ENCODE measurements around the gene THSD4.

DNA sequence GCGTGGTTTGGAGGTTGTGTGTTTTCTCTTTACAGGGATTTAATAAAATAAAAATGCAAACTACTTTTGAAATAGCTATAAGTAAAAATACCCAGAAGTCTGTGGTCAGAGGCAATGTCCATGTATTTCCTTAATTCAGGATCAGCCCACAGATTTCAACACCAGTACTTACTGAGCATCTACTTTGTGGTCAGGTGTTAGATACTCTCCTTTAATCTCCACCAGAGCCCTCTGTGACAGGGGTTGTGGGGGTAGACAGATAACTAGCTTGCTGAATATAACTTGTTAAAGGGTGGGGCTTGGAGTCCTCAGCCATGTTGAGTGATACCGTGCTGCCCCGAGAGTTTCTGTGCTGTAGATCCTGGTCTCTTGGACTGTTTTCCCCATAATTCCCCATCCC lies 451.0 kb downstream of the THSD4 start:
- TF ChIP-seq EZH2 (optimal IDR thresholded peaks at IDR 0.05; ENCODE audit: low read depth, low read length) (no peak), EZH2phosphoT487 (IDR thresholded peaks at IDR 0.05; ENCODE audit: low read length) (no peak)
- TF ChIP-seq, protein P1, sequence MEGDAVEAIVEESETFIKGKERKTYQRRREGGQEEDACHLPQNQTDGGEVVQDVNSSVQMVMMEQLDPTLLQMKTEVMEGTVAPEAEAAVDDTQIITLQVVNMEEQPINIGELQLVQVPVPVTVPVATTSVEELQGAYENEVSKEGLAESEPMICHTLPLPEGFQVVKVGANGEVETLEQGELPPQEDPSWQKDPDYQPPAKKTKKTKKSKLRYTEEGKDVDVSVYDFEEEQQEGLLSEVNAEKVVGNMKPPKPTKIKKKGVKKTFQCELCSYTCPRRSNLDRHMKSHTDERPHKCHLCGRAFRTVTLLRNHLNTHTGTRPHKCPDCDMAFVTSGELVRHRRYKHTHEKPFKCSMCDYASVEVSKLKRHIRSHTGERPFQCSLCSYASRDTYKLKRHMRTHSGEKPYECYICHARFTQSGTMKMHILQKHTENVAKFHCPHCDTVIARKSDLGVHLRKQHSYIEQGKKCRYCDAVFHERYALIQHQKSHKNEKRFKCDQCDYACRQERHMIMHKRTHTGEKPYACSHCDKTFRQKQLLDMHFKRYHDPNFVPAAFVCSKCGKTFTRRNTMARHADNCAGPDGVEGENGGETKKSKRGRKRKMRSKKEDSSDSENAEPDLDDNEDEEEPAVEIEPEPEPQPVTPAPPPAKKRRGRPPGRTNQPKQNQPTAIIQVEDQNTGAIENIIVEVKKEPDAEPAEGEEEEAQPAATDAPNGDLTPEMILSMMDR (IDR thresholded peaks at IDR 0.05; ENCODE audit: low read length) = no peak

All from MM.1S (cell line).